Muscle of back (tissue), 11 donors: ENCODE results near the gene CREBBP. TPM values are rescaled to one million over a fixed set of nuclear protein-coding genes. Genes with fewer than 3 reads are reported as not detected.
A peak's percentile ranks its signal among the peaks of the same experiment; 100 is the strongest.
"Not testable (repeated sequence)": the region's sequence is repeated elsewhere in the genome, so short reads cannot be mapped to it uniquely, and the experiment has no call there.

Source experiments
- DNase-seq, 3 donors: peaks; one replicate each; pipeline versions ENCODE4 v3.0.0 to v3.0.0-alpha.2; 2013
- polyA plus RNA-seq, 10 donors: library from polyadenylated mRNA; unstranded; fragments of 120-200 nt; gene quantifications; one replicate each; pipeline ENCODE4 v1.2.1, GENCODE V29; 2013; ENCODE audit not compliant: insufficient read length in 10 of 10

CREBBP gene
- polyA plus RNA-seq, 10 donors = 32.0 to 59.6 (median 47.9) TPM

GRCh38 chr16:3717235-3718018 is 163.1 kb downstream of the CREBBP start, which contains the start of gene TRAP1:
Gene TRAP1 (minus strand): TSS chr16:3717524. CDS start chr16:3717508, 16 bp downstream.
- peak; percentile 76 to 93 (median 88) for DNase-seq

- DNase-seq = peak in 1 of 3 donors; percentile 29
Observed at GRCh38 chr16:3716831-3717234, 163.7 kb downstream of the CREBBP start.

GRCh38 chr16:3715430-3715829 is 165.1 kb downstream of the CREBBP start:
- DNase-seq = no peak

GRCh38 chr16:3714378-3714777 is 166.1 kb downstream of the CREBBP start:
- not testable (repeated sequence) for DNase-seq

GRCh38 chr16:3713587-3714242 is 166.8 kb downstream of the CREBBP start:
- DNase-seq = no peak

GRCh38 chr16:3712861-3713372 is 167.6 kb downstream of the CREBBP start:
- no peak for DNase-seq

GRCh38 chr16:3706253-3707012 is 174.1 kb downstream of the CREBBP start:
- DNase-seq = no peak

GRCh38 chr16:3702082-3702481 is 178.4 kb downstream of the CREBBP start:
- DNase-seq = no peak

- no peak for DNase-seq
Observed at GRCh38 chr16:3701531-3701930, 179.0 kb downstream of the CREBBP start.

- DNase-seq = peak in 2 of 3 donors; percentile 42 to 80
Observed at GRCh38 chr16:3698941-3699340, 181.6 kb downstream of the CREBBP start.

- DNase-seq = peak; percentile 63 to 78 (median 74)
Observed at GRCh38 chr16:3696425-3697218, 183.9 kb downstream of the CREBBP start.

- no peak for DNase-seq
Observed at GRCh38 chr16:3695610-3696369, 184.7 kb downstream of the CREBBP start.

- no peak for DNase-seq
Observed at GRCh38 chr16:3694051-3694450, 186.5 kb downstream of the CREBBP start.

GRCh38 chr16:3691761-3692160 is 188.8 kb downstream of the CREBBP start:
- peak; percentile 7 to 71 (median 36) for DNase-seq

GRCh38 chr16:3690980-3691720 is 189.4 kb downstream of the CREBBP start:
- DNase-seq = peak in 2 of 3 donors; percentile 62 to 64

GRCh38 chr16:3690470-3690928 is 190.0 kb downstream of the CREBBP start:
- DNase-seq = peak; percentile 94 to 97 (median 94)

GRCh38 chr16:3689731-3690130 is 190.8 kb downstream of the CREBBP start:
- DNase-seq = no peak

- DNase-seq = no peak
Observed at GRCh38 chr16:3687792-3688191, 192.7 kb downstream of the CREBBP start.

GRCh38 chr16:3687021-3687420 is 193.5 kb downstream of the CREBBP start:
- no peak for DNase-seq
